Endothelial cell of umbilical vein (primary cell): ENCODE results near the gene LAMC2. TPM values are rescaled to one million over a fixed set of nuclear protein-coding genes. Genes with fewer than 3 reads are reported as not detected.

Experiments
- BruUV-seq: library from RNA; stranded (reverse); fragments of 400-500 nt; replicated peaks from 2 replicates; lab custom pipeline; 2021; lab: Mats Ljungman, UMichigan
- CTCF ChIA-PET: fragments of 300-600, 350-600 bp; sonication (Branson Sonifier 250); formaldehyde crosslinking; loops from one replicate; lab custom pipeline; 2021; ENCODE audit warnings: antibody characterized with exemption, inconsistent platforms; lab: Charles Lee
- POLR2A ChIA-PET: fragments of 300-600, 350-600 bp; sonication (Branson Sonifier 250); formaldehyde crosslinking; loops from one replicate; lab custom pipeline; 2021; ENCODE audit warnings: antibody characterized with exemption, inconsistent platforms; lab: Charles Lee
- DNase-seq: peaks from one replicate; pipeline ENCODE4 v3.0.0-alpha.2; 2011; ENCODE audit warnings: low read depth, low spot score
- FAIRE-seq: peaks from 2 replicates; lab custom pipeline; 2011; peaks lifted over from hg19 to GRCh38; lab: Jason Lieb, UNC
- H2AFZ ChIP-seq: 2 replicates; pipeline ENCODE4 v1.6.0; 2012; ENCODE audit warnings: low read depth, low read length, control low read depth, inconsistent platforms
- H3K27ac ChIP-seq: 2 replicates; pipeline ENCODE4 v1.5.1; 2011; ENCODE audit warnings: low read depth, mild to moderate bottlenecking, control low read depth, low read length, moderate library complexity; ENCODE audit not compliant: insufficient read depth
- H3K27me3 ChIP-seq, 2 experiments: 2 replicates each; pipeline versions ENCODE4 v1.6.0 to v1.6.1; 2011; ENCODE audit warnings: low read length in 2 of 2, mixed read lengths in 1 of 2; ENCODE audit not compliant: control insufficient read depth in 2 of 2, insufficient read depth in 2 of 2
- H3K36me3 ChIP-seq, 2 experiments: 2 replicates in 1 of 2; 3 replicates in 1 of 2; pipeline ENCODE4 v1.5.1; 2011; ENCODE audit warnings: low read length in 2 of 2, mild to moderate bottlenecking in 1 of 2, moderate library complexity in 1 of 2; ENCODE audit not compliant: control insufficient read depth in 2 of 2, insufficient read depth in 2 of 2; ENCODE audit errors: extremely low read depth in 1 of 2
- H3K4me1 ChIP-seq: 3 replicates; pipeline ENCODE4 v1.5.1; 2011; ENCODE audit warnings: mild to moderate bottlenecking, low read length; ENCODE audit not compliant: control insufficient read depth, insufficient read depth; ENCODE audit errors: extremely low read depth
- H3K4me2 ChIP-seq: 2 replicates; pipeline ENCODE4 v1.6.1; 2011; ENCODE audit warnings: low read length, control low read depth, mixed read lengths; ENCODE audit not compliant: insufficient read depth
- H3K4me3 ChIP-seq, 3 experiments: fragments of 200-600 bp in 1 of 3; sonication (generic), shearing (Covaris generic) in 1 of 3; replicated peaks in 1 of 3; 2 replicates each; pipeline ENCODE4 v1.5.1; 2011 to 2016; ENCODE audit warnings: control low read depth in 3 of 3, low read length in 3 of 3, mild to moderate bottlenecking in 2 of 3, inconsistent platforms in 1 of 3, low read depth in 1 of 3, moderate library complexity in 1 of 3; ENCODE audit not compliant: insufficient read depth in 1 of 3
- H3K79me2 ChIP-seq: 2 replicates; pipeline ENCODE4 v1.6.0; 2012; ENCODE audit warnings: low read length, inconsistent platforms; ENCODE audit not compliant: control insufficient read depth, insufficient read depth
- H3K9ac ChIP-seq: replicated peaks from 2 replicates; pipeline ENCODE3; 2011; ENCODE audit warnings: low read length, control low read depth; ENCODE audit not compliant: insufficient read depth; ENCODE audit errors: extremely low read depth
- H3K9me1 ChIP-seq: replicated peaks from 3 replicates; pipeline ENCODE4 v1.6.0; 2011; ENCODE audit warnings: mild to moderate bottlenecking, low read length; ENCODE audit not compliant: control insufficient read depth, insufficient read depth; ENCODE audit errors: extremely low read depth
- H3K9me3 ChIP-seq: replicated peaks from 2 replicates; pipeline ENCODE4 v1.5.1; 2012; ENCODE audit warnings: low read length, inconsistent platforms; ENCODE audit not compliant: control insufficient read depth, insufficient read depth
- H4K20me1 ChIP-seq: replicated peaks from 2 replicates; pipeline ENCODE3; 2011; ENCODE audit warnings: mild to moderate bottlenecking, low read length; ENCODE audit not compliant: control insufficient read depth, insufficient read depth; ENCODE audit errors: extremely low read depth
- EZH2 ChIP-seq: IDR thresholded peaks from 2 replicates; pipeline ENCODE4 v1.6.1; 2012; ENCODE audit warnings: borderline replicate concordance, low read depth, mild to moderate bottlenecking, moderate library complexity, low read length, inconsistent platforms; ENCODE audit not compliant: severe bottlenecking
- FOS ChIP-seq: IDR thresholded peaks from 2 replicates; pipeline ENCODE4 v1.6.1; 2011; ENCODE audit warnings: mild to moderate bottlenecking, low read length, moderate library complexity, borderline replicate concordance; ENCODE audit not compliant: insufficient read depth
- GATA2 ChIP-seq: IDR thresholded peaks from 2 replicates; pipeline ENCODE4 v1.7.0; 2011; ENCODE audit warnings: low read depth, mild to moderate bottlenecking, moderate library complexity, mixed read lengths, low read length; ENCODE audit not compliant: insufficient read length, insufficient read depth
- JUN ChIP-seq: IDR thresholded peaks from 2 replicates; pipeline ENCODE4 v1.6.1; 2011; ENCODE audit warnings: borderline replicate concordance, low read depth; ENCODE audit not compliant: insufficient read length, insufficient read depth
- MAX ChIP-seq: IDR thresholded peaks from 2 replicates; pipeline ENCODE4 v1.6.1; 2011; ENCODE audit not compliant: insufficient read depth, insufficient read length
- MYC ChIP-seq: IDR thresholded peaks from one replicate; pipeline ENCODE4 v1.6.1; 2011; ENCODE audit warnings: mild to moderate bottlenecking, low read depth, low read length
- POLR2A ChIP-seq: IDR thresholded peaks from 2 replicates; pipeline ENCODE4 v1.6.1; 2012; ENCODE audit warnings: low read depth, mild to moderate bottlenecking, control low read depth, low read length
- POLR2AphosphoS5 ChIP-seq: IDR thresholded peaks from 2 replicates; pipeline ENCODE4 v1.6.1; 2012; ENCODE audit warnings: low read depth, mild to moderate bottlenecking, control low read depth, low read length, moderate library complexity; ENCODE audit not compliant: insufficient read depth
- dilution Hi-C: fragments of 300-500 bp; cut with MboI; formaldehyde crosslinking; loops from one replicate; pipeline ENCODE4 v1.15.0; 2019; ENCODE audit warnings: low sequenced_read_pairs; ENCODE audit not compliant: extremely low pct_ligation_motif_present
- intact Hi-C: fragments of 100-400 bp; cut with micrococcal nuclease; formaldehyde crosslinking; loops from one replicate; pipeline ENCODE4 v1.10.0; 2022
- polyA plus RNA-seq, 4 experiments: library from polyadenylated mRNA; depleted of rRNA in 3 of 4; stranded (reverse) in 3 of 4; unstranded in 1 of 4; fragments of >200 nt; gene quantifications; 2 replicates each; pipeline versions ENCODE4 v1.2.1 to v1.2.3, GENCODE V29; 2011 to 2012; ENCODE audit warnings: missing spikeins in 1 of 4
- total RNA-seq: library from RNA; stranded (reverse); gene quantifications from 2 replicates; pipeline ENCODE4 v1.2.3, GENCODE V29; 2021
- TF ChIP-seq, protein P1 (sequence below), 2 donors: IDR thresholded peaks; 1 replicate in 1 of 2; 2 replicates in 1 of 2; pipeline ENCODE4 v1.5.1; 2011; ENCODE audit warnings: low read length in 2 of 2, mild to moderate bottlenecking in 2 of 2, moderate library complexity in 2 of 2, control low read depth in 1 of 2, inconsistent platforms in 1 of 2, low read depth in 1 of 2; ENCODE audit not compliant: insufficient read depth in 1 of 2; ENCODE audit errors: extremely low read depth in 1 of 2

LAMC2 gene
- total and polyA plus RNA-seq, 2 donors (not counting 3 experiments of a cell fraction or from before 2014, with no cell fraction given): 0.23 to 0.82 TPM

DNA sequence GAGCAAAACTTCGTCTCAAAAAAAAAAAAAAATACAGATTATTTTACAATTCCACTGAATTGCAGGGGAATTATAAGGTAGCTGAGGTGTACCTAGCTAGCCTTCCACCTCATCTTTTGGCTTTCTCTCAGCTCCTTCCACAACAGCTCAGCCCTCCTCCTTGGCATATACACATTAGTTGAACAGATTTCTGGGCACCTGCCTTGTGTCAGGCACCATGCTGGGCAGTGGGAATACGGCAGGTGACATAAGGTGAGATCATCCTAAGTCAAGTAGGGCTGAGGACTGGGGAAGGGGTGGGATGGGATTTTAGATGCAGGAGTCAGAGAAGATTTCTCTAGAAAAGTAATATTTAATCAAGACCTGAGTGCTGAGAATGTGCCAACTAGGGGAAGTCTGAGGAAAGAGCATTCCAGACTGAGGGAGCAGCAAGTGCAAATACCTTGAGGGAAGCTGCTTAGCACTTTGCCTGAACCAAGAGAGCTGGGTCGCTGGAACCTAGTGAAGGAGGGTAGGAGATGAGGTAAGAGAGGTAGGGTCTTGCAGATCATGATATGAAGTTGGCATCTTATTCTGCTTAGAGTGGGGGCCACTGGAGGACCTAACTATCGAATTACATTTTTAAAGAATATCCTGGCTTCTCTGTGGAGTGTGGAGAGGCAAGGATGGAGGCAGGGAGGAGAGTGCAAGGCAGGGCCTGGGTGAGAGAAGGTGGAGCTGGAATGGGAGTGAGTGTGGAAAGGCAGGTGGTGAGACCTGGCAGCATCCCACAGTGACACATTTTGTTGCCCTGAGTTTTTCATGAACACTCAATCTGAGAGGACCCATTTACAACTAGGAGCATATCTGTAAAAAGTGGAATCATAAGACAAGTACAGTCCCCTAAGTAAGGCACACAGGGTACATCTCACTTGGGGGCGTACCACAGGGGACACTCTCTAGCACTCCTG lies 28.2 kb downstream of the LAMC2 start:
- H3K4me3 ChIP-seq: no peak overlapping the region
- H3K9me3 ChIP-seq: no peaks in the 10 kb centered on the region
- no peak overlapping the region for H2AFZ ChIP-seq
- no peak for FAIRE-seq
- H3K9me1 ChIP-seq: no peaks in the 10 kb centered on the region
- no peak overlapping the region for H3K9ac ChIP-seq
- POLR2A ChIA-PET: no interaction called here
- CTCF ChIA-PET: interaction anchor here (1.0 to 1.8 kb wide), 3 partner anchors 14 to 252 kb away, joined by 3 to 7 read pairs (median 3); no protein-coding TSS in a partner anchor
- intact Hi-C loops: no loop called here
- no peak for DNase-seq
- H4K20me1 ChIP-seq: no peaks in the 10 kb centered on the region
- peaks cover 0 to 5% of the 10 kb centered on the region in 2 experiments for H3K27me3 ChIP-seq
- peaks cover 4% of the 10 kb centered on the region for H3K4me1 ChIP-seq
- H3K27ac ChIP-seq: no peak overlapping the region
- no TSS peak for BruUV-seq
- TF ChIP-seq, protein P1, sequence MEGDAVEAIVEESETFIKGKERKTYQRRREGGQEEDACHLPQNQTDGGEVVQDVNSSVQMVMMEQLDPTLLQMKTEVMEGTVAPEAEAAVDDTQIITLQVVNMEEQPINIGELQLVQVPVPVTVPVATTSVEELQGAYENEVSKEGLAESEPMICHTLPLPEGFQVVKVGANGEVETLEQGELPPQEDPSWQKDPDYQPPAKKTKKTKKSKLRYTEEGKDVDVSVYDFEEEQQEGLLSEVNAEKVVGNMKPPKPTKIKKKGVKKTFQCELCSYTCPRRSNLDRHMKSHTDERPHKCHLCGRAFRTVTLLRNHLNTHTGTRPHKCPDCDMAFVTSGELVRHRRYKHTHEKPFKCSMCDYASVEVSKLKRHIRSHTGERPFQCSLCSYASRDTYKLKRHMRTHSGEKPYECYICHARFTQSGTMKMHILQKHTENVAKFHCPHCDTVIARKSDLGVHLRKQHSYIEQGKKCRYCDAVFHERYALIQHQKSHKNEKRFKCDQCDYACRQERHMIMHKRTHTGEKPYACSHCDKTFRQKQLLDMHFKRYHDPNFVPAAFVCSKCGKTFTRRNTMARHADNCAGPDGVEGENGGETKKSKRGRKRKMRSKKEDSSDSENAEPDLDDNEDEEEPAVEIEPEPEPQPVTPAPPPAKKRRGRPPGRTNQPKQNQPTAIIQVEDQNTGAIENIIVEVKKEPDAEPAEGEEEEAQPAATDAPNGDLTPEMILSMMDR (IDR thresholded peaks at IDR 0.05; ENCODE audit: extremely low read depth in 1 of 2, insufficient read depth in 1 of 2, low read depth in 1 of 2, low read length in 2 of 2): no peak
- no peak for TF ChIP-seq POLR2AphosphoS5
- TF ChIP-seq GATA2: no peak
- TF ChIP-seq MYC: no peak
- no peak for TF ChIP-seq POLR2A
- no peak for TF ChIP-seq JUN
- TF ChIP-seq FOS: no peak
- TF ChIP-seq MAX: no peak
- no peak for TF ChIP-seq EZH2
- H3K36me3 ChIP-seq: no peaks in the 10 kb centered on the region
- no peak overlapping the region for H3K4me2 ChIP-seq
- no peaks in the 10 kb centered on the region for H3K79me2 ChIP-seq
- dilution Hi-C loops: no loop called here
